Activated CD4-positive, alpha-beta memory T cell treated with anti-CD3 and anti-CD28 coated beads, Interleukin-2, amount 10 ng/mL, durations not matched to agents 7 days and 5 days (primary cell): Measurements from ENCODE around the gene STMN3. TPM values are rescaled to one million over a fixed set of nuclear protein-coding genes. Genes with fewer than 3 reads are reported as not detected.
A peak's percentile ranks its signal among the peaks of the same experiment; 100 is the strongest.
"Not testable (repeated sequence)": the region's sequence is repeated elsewhere in the genome, so short reads cannot be mapped to it uniquely, and the experiment has no call there.

Experiments used
- CTCF ChIA-PET: fragments of 350-600 bp; sonication (Branson Sonifier 250); formaldehyde crosslinking; loops from one replicate; lab custom pipeline; 2021; ENCODE audit warnings: antibody characterized with exemption, inconsistent platforms; lab: Charles Lee
- POLR2A ChIA-PET: fragments of 350-600 bp; sonication (Branson Sonifier 250); formaldehyde crosslinking; loops from one replicate; lab custom pipeline; 2021; ENCODE audit warnings: antibody characterized with exemption; lab: Charles Lee
- DNase-seq: peaks from one replicate; pipeline ENCODE4 v3.0.0-alpha.2; 2020
- H3K27ac Mint-ChIP-seq: one replicate; pipeline ENCODE4 v1.8.0; 2021; ENCODE audit warnings: mild to moderate bottlenecking, mixed read lengths
- H3K27me3 Mint-ChIP-seq: one replicate; pipeline ENCODE4 v1.8.0; 2021; ENCODE audit warnings: mixed read lengths
- H3K36me3 Mint-ChIP-seq: one replicate; pipeline ENCODE4 v1.8.0; 2021; ENCODE audit warnings: low read depth, mixed read lengths
- H3K4me1 Mint-ChIP-seq: one replicate; pipeline ENCODE4 v1.8.0; 2021; ENCODE audit warnings: mixed read lengths
- H3K4me3 Mint-ChIP-seq: one replicate; pipeline ENCODE4 v1.8.0; 2021; ENCODE audit warnings: mild to moderate bottlenecking, mixed read lengths
- H3K9me3 Mint-ChIP-seq: one replicate; pipeline ENCODE4 v1.8.0; 2021; ENCODE audit warnings: mixed read lengths
- total RNA-seq, 2 experiments: library from RNA; stranded (reverse); gene quantifications; one replicate each; pipeline ENCODE4 v1.2.3, GENCODE V29; 2021

STMN3 gene
- total RNA-seq, 2 experiments from 2014 or later, result 20.9 to 23.8 TPM

GRCh38 chr20:63643499-63643898 lies 9.7 kb downstream of the STMN3 start:
- ChIA-PET POLR2A (interaction anchor here (0.9 to 3.6 kb wide), 2 partner anchors 8 to 15 kb away, joined by 3 to 18 read pairs; partner anchors contain the start of gene RTEL1), CTCF (interaction anchor here (2.9 kb wide), 1 partner anchor 14 kb away, joined by 22 read pairs; the partner anchor contains the start of gene RTEL1)
- Mint-ChIP-seq H3K27me3 (peaks cover 3% of the 10 kb centered on the region), H3K4me3 (peak overlapping the region; percentile 55), H3K4me1 (peaks cover 18% of the 10 kb centered on the region), H3K36me3 (peaks cover 7% of the 10 kb centered on the region), H3K9me3 (no peaks in the 10 kb centered on the region), H3K27ac (no peak overlapping the region)
- DNase-seq, result no peak

GRCh38 chr20:63642527-63643247 lies 10.5 kb downstream of the STMN3 start:
- Mint-ChIP-seq H3K9me3 (no peaks in the 10 kb centered on the region), H3K27ac (peak overlapping the region; percentile 63), H3K4me3 (peak overlapping the region; percentile 55), H3K4me1 (peaks cover 25% of the 10 kb centered on the region), H3K27me3 (peaks cover 3% of the 10 kb centered on the region), H3K36me3 (peaks cover 10% of the 10 kb centered on the region)
- no peak for DNase-seq
- ChIA-PET POLR2A (interaction anchor here (1.4 to 8.4 kb wide), 12 partner anchors 9 to 338 kb away, joined by 4 to 282 read pairs (median 12); partner anchors contain the start of genes ARFRP1, GMEB2, HELZ2 and PPDPF), CTCF (interaction anchor here (1.1 to 2.9 kb wide), 11 partner anchors 15 to 221 kb away, joined by 5 to 28 read pairs (median 8); partner anchors contain the start of genes GMEB2, HELZ2, PTK6 and RTEL1)

- DNase-seq, result peak; percentile 97
- no peaks in the 10 kb centered on the region for H3K9me3 Mint-ChIP-seq
- H3K36me3 Mint-ChIP-seq, result peaks cover 10% of the 10 kb centered on the region
- H3K27ac Mint-ChIP-seq, result peak overlapping the region; percentile 71
- POLR2A ChIA-PET, result interaction anchor here (0.6 to 8.4 kb wide), 24 partner anchors 10 to 338 kb away, joined by 3 to 282 read pairs (median 5); partner anchors contain the start of genes ARFRP1, GMEB2, HELZ2 and PPDPF
- H3K27me3 Mint-ChIP-seq, result peaks cover 3% of the 10 kb centered on the region
- CTCF ChIA-PET, result interaction anchor here (0.6 to 2.9 kb wide), 21 partner anchors 10 to 223 kb away, joined by 3 to 28 read pairs (median 6); partner anchors contain the start of genes GMEB2, HELZ2, LIME1 and PPDPF
- H3K4me3 Mint-ChIP-seq, result peak overlapping the region; percentile 69
- peaks cover 31% of the 10 kb centered on the region for H3K4me1 Mint-ChIP-seq
These were observed 11.3 kb downstream of the STMN3 start for GRCh38 chr20:63641792-63642523.

- ChIA-PET CTCF (interaction anchor here (0.6 to 2.9 kb wide), 22 partner anchors 9 to 224 kb away, joined by 3 to 28 read pairs (median 6); partner anchors contain the start of genes GMEB2, HELZ2, LIME1 and PPDPF), POLR2A (interaction anchor here (0.6 to 8.4 kb wide), 24 partner anchors 11 to 339 kb away, joined by 3 to 282 read pairs (median 5); partner anchors contain the start of genes ARFRP1, GMEB2, HELZ2 and PPDPF)
- Mint-ChIP-seq H3K27me3 (peaks cover 3% of the 10 kb centered on the region), H3K27ac (peak overlapping the region; percentile 85), H3K9me3 (no peaks in the 10 kb centered on the region), H3K4me3 (peak overlapping the region; percentile 69), H3K36me3 (peaks cover 10% of the 10 kb centered on the region), H3K4me1 (peaks cover 34% of the 10 kb centered on the region)
- peak; percentile 74 for DNase-seq
These were observed 12.0 kb downstream of the STMN3 start for GRCh38 chr20:63641146-63641791.

- Mint-ChIP-seq H3K4me3 (peak overlapping the region; percentile 75), H3K4me1 (peaks cover 37% of the 10 kb centered on the region), H3K27ac (peak overlapping the region; percentile 84)
- H3K36me3 Mint-ChIP-seq, H3K27me3 Mint-ChIP-seq, H3K9me3 Mint-ChIP-seq: not testable (repeated sequence)
- peak; percentile 39 for DNase-seq
- ChIA-PET POLR2A (interaction anchor here (1.2 to 8.4 kb wide), 8 partner anchors 12 to 120 kb away, joined by 4 to 282 read pairs (median 8); partner anchors contain the start of genes ARFRP1, GMEB2, PPDPF and PTK6), CTCF (interaction anchor here (0.8 to 2.3 kb wide), 3 partner anchors 38 to 120 kb away, joined by 3 to 28 read pairs (median 7); partner anchors contain the start of genes PPDPF and PTK6)
These were observed 12.5 kb downstream of the STMN3 start for GRCh38 chr20:63640686-63641085.

GRCh38 chr20:63640086-63640485 lies 13.1 kb downstream of the STMN3 start:
- H3K4me3 Mint-ChIP-seq, result peak overlapping the region; percentile 82
- H3K27me3 Mint-ChIP-seq, result peaks cover 3% of the 10 kb centered on the region
- ChIA-PET CTCF (no interaction called here), POLR2A (interaction anchor here (1.2 to 8.4 kb wide), 4 partner anchors 11 to 119 kb away, joined by 3 to 282 read pairs (median 13); partner anchors contain the start of genes GMEB2 and PPDPF)
- no peak for DNase-seq
- no peaks in the 10 kb centered on the region for H3K9me3 Mint-ChIP-seq
- H3K36me3 Mint-ChIP-seq, result peaks cover 10% of the 10 kb centered on the region
- H3K27ac Mint-ChIP-seq, result peak overlapping the region; percentile 99
- peaks cover 43% of the 10 kb centered on the region for H3K4me1 Mint-ChIP-seq

GRCh38 chr20:63639093-63639975 lies 13.9 kb downstream of the STMN3 start:
- ChIA-PET CTCF (interaction anchor here (1.0 to 1.8 kb wide), 5 partner anchors 11 to 102 kb away, joined by 3 to 14 read pairs (median 4); partner anchors contain the start of genes GMEB2 and RTEL1), POLR2A (interaction anchor here (0.8 to 8.4 kb wide), 10 partner anchors 11 to 225 kb away, joined by 3 to 282 read pairs (median 4); partner anchors contain the start of genes GMEB2, HELZ2, PPDPF and RTEL1)
- DNase-seq, result peak; percentile 84
- no peaks in the 10 kb centered on the region for H3K9me3 Mint-ChIP-seq
- peak overlapping the region; percentile 82 for H3K4me3 Mint-ChIP-seq
- H3K36me3 Mint-ChIP-seq, result peaks cover 10% of the 10 kb centered on the region
- H3K4me1 Mint-ChIP-seq, result peaks cover 50% of the 10 kb centered on the region
- peak overlapping the region; percentile 99 for H3K27ac Mint-ChIP-seq
- H3K27me3 Mint-ChIP-seq, result peaks cover under 1% of the 10 kb centered on the region

- ChIA-PET POLR2A (interaction anchor here (0.8 to 8.4 kb wide), 6 partner anchors 8 to 341 kb away, joined by 3 to 282 read pairs (median 9); partner anchors contain the start of genes GMEB2, HELZ2, RTEL1 and STMN3), CTCF (no interaction called here)
- Mint-ChIP-seq H3K4me1 (peaks cover 54% of the 10 kb centered on the region), H3K4me3 (no peak overlapping the region), H3K36me3 (peaks cover 10% of the 10 kb centered on the region), H3K9me3 (no peaks in the 10 kb centered on the region), H3K27ac (peak overlapping the region; percentile 87), H3K27me3 (no peaks in the 10 kb centered on the region)
- no peak for DNase-seq
These were observed 16.2 kb downstream of the STMN3 start for GRCh38 chr20:63636752-63637628.

- Mint-ChIP-seq H3K9me3 (no peaks in the 10 kb centered on the region), H3K4me1 (peaks cover 56% of the 10 kb centered on the region), H3K27me3 (no peaks in the 10 kb centered on the region), H3K36me3 (peaks cover 13% of the 10 kb centered on the region), H3K4me3 (peak overlapping the region; percentile 49), H3K27ac (peak overlapping the region; percentile 96)
- peak; percentile 86 for DNase-seq
- ChIA-PET POLR2A (interaction anchor here (0.7 to 8.4 kb wide), 13 partner anchors 7 to 342 kb away, joined by 3 to 282 read pairs (median 4); partner anchors contain the start of genes ARFRP1, GMEB2, LIME1 and PPDPF), CTCF (no interaction called here)
These were observed 17.6 kb downstream of the STMN3 start for GRCh38 chr20:63635431-63636141.

GRCh38 chr20:63633732-63634131 lies 19.5 kb downstream of the STMN3 start:
- H3K27me3 Mint-ChIP-seq, result no peaks in the 10 kb centered on the region
- peak overlapping the region; percentile 72 for H3K27ac Mint-ChIP-seq
- H3K36me3 Mint-ChIP-seq, result peaks cover 18% of the 10 kb centered on the region
- CTCF ChIA-PET, result interaction anchor here (3.1 kb wide), 1 partner anchor 8 kb away, joined by 8 read pairs; no protein-coding TSS in a partner anchor
- no peak overlapping the region for H3K4me3 Mint-ChIP-seq
- H3K4me1 Mint-ChIP-seq, result peaks cover 53% of the 10 kb centered on the region
- no peaks in the 10 kb centered on the region for H3K9me3 Mint-ChIP-seq
- DNase-seq, result no peak
- POLR2A ChIA-PET, result interaction anchor here (9.8 kb wide), 1 partner anchor 5 kb away, joined by 282 read pairs; no protein-coding TSS in a partner anchor
